Suppressor macrophage treated with lipopolysaccharide for 1 hour (primary cell): Measurements from ENCODE around the gene RHOB.
"Not testable (repeated sequence)": the region's sequence is repeated elsewhere in the genome, so short reads cannot be mapped to it uniquely, and the experiment has no call there.

Experiments used
- DNase-seq, 3 donors: peaks; one replicate each; pipeline ENCODE4 v3.0.0-alpha.2; 2020 to 2022

Gene RHOB

GRCh38 chr2:20455076-20455587 is 8.3 kb downstream of the RHOB start:
- DNase-seq = no peak

GRCh38 chr2:20456116-20456571 is 9.3 kb downstream of the RHOB start:
- peak; percentile 49 to 74 (median 61) for DNase-seq

GRCh38 chr2:20456636-20457426 is 10.0 kb downstream of the RHOB start:
- DNase-seq = peak; percentile 30 to 73 (median 51)

- no peak for DNase-seq
Measured at GRCh38 chr2:20457661-20458630, 11.1 kb downstream of the RHOB start.

- not testable (repeated sequence) for DNase-seq
Measured at GRCh38 chr2:20458737-20459484, 12.0 kb downstream of the RHOB start.

GRCh38 chr2:20465716-20466394 is 19.0 kb downstream of the RHOB start:
- DNase-seq = no peak

GRCh38 chr2:20467789-20468548 is 21.1 kb downstream of the RHOB start:
- DNase-seq = no peak

- no peak for DNase-seq
Measured at GRCh38 chr2:20468549-20469500, 22.0 kb downstream of the RHOB start.

GRCh38 chr2:20469595-20469994 is 22.7 kb downstream of the RHOB start:
- no peak for DNase-seq

GRCh38 chr2:20470211-20470610 is 23.3 kb downstream of the RHOB start:
- DNase-seq = no peak

GRCh38 chr2:20471148-20471547 is 24.3 kb downstream of the RHOB start:
- no peak for DNase-seq

GRCh38 chr2:20471902-20472559 is 25.2 kb downstream of the RHOB start:
- DNase-seq = no peak

GRCh38 chr2:20472569-20472968 is 25.7 kb downstream of the RHOB start:
- DNase-seq = no peak

GRCh38 chr2:20473128-20473527 is 26.3 kb downstream of the RHOB start:
- no peak for DNase-seq

- DNase-seq = no peak
Measured at GRCh38 chr2:20474757-20475566, 28.1 kb downstream of the RHOB start.

- no peak for DNase-seq
Measured at GRCh38 chr2:20475567-20475952, 28.7 kb downstream of the RHOB start.

GRCh38 chr2:20476481-20476880 is 29.6 kb downstream of the RHOB start:
- DNase-seq = no peak

- DNase-seq = no peak
Measured at GRCh38 chr2:20476950-20477349, 30.1 kb downstream of the RHOB start.

GRCh38 chr2:20478961-20479360 is 32.1 kb downstream of the RHOB start:
- DNase-seq = peak in 2 of 3 donors; percentile 18 to 30
